Measurements from ENCODE around the gene NFKBIA.
"Not testable (repeated sequence)": the region's sequence is repeated elsewhere in the genome, so short reads cannot be mapped to it uniquely, and the experiment has no call there.

Gene NFKBIA

GRCh38 chr14:35368139-35368460 lies 36.4 kb downstream of the NFKBIA start:
- no peak for DNase-seq (ENCODE audit: low spot score)

DNA sequence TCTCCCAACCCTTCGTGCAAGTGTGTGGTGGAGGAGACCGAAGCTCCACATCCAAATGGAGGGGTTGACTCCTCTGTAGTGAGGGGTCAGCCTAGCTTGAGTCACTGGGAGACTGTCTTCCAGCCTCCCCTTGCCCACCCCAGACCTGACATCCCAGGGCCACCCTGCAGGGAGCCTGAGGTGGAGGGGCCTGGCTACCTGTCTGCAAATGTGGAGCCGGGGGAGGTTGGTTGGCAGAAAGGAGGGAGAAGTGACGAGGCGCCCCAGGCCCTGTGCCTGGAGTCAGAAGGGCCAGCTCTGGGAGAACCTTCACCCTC lies 37.5 kb downstream of the NFKBIA start:
- no peak for DNase-seq (ENCODE audit: low spot score)

- no peak for DNase-seq (ENCODE audit: low spot score)
Measured at GRCh38 chr14:35366521-35366976, 38.0 kb downstream of the NFKBIA start.

GRCh38 chr14:35366056-35366451 lies 38.5 kb downstream of the NFKBIA start:
- no peak for DNase-seq (ENCODE audit: low spot score)

- no peak for DNase-seq (ENCODE audit: low spot score)
Measured at GRCh38 chr14:35365130-35366055, 39.2 kb downstream of the NFKBIA start.

DNA sequence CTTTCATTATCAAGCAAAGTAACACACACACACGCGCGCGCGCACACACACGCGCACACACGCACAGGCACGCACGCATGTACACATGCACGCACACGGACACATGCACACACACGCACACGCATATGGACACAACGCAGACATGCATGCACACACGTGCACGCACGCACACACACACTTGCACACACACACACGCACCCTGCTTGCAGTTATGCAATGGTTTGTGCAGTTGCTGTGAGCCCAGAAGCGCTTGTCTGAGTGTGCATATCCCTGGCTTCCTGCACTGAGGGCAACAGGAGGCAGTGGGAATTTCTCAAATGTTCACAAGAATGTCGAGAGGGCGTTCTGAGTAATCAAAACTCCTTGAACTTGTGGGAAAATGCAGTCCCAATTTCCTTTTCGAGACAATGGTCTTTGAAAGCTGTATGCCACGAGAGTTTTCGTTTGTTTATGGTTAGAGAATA lies 41.6 kb downstream of the NFKBIA start:
- DNase-seq (ENCODE audit: low spot score), result no peak

DNA sequence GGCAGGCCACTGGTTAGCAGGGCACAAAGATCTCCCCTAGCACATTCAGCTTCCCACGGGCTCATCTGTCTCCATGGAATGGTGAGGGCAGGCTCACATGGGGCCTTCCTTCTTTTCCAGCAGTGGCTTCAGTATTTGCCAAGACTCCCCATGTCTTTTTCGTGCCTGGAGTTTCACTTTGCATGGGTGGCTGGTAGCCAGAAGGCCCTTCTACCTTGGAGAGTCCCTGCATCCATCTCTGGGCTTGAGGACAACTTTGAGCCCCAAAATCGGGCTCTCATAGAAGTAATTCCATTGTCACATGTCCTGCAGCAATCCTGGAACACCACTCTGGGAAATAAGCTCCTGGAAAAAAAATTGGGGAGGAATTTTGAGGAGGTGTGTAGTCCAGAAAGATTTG lies 42.1 kb downstream of the NFKBIA start:
- no peak for DNase-seq (ENCODE audit: low spot score)

- no peak for DNase-seq (ENCODE audit: low spot score)
Measured at GRCh38 chr14:35361141-35361480, 43.4 kb downstream of the NFKBIA start.

GRCh38 chr14:35359655-35360054 lies 44.9 kb downstream of the NFKBIA start:
- DNase-seq (ENCODE audit: low spot score), result not testable (repeated sequence)

GRCh38 chr14:35355981-35356841 lies 48.3 kb downstream of the NFKBIA start:
- DNase-seq (ENCODE audit: low spot score), result peak; percentile 47

DNA sequence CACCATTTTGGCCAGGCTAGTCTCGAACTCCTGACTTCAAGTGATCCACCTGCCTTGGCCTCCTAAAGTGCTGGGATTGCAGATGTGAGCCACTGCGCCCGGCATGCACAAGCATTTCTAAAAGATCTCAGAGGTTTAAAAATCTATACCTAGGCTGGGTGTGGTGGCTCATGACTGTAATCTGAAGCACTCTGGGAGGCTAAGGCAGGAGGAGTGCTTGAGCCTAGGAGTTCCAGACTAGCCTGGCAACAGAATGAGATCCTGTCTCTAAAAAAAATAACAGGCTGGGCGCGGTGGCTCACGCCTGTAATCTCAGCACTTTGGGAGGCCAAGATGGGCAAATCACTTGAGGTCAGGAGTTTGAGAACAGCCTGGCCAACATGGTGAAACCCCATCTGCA lies 49.3 kb downstream of the NFKBIA start:
- not testable (repeated sequence) for DNase-seq (ENCODE audit: low spot score)

DNA sequence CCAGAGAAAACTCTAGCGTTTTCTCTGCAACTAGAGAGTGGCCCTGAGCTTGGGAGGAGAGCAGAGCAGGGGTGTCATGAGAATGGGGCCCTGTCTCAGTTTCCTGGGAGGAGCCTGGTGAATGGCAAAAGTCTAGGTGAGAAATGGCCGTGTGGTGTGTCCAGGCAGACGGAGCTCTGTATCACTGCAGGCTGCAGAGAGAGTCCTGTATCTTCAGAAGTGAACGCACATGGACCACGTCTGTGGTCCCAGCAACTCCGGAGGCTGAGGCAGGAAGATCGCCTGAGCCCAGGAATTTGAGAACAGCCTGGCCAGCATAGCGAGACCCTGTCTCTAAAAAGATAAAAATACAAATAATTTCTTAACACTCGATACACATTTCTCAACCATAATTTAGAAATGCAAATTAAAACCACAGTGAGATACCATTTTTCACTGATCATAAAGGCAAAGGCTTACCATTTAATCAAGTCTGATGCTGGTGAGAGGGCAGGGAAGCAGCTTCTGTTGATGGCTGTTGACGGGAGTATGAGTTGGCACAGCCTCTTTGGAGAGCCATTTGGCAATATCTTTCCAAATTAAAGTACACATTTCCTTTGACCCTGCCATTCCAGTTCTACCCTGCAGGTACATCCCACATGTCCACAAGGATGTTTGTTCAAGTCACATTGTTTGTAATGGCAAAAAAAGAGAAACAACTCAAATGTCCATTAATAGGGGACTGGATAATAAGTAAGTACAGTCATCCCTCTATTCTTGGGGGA lies 51.0 kb downstream of the NFKBIA start:
- no peak for DNase-seq (ENCODE audit: low spot score)

- DNase-seq (ENCODE audit: low spot score), result no peak
Measured at GRCh38 chr14:35352274-35353233, 52.0 kb downstream of the NFKBIA start.

GRCh38 chr14:35351897-35352273 lies 52.7 kb downstream of the NFKBIA start:
- DNase-seq (ENCODE audit: low spot score), result no peak

Data from HuH-7.5 (cell line).